Osteocyte (in vitro differentiated cells): ENCODE data around the gene RREB1. TPM values are rescaled to one million over a fixed set of nuclear protein-coding genes. Genes with fewer than 3 reads are reported as not detected.
A peak's percentile ranks its signal among the peaks of the same experiment; 100 is the strongest.

Source experiments
- DNase-seq: peaks from one replicate; pipeline ENCODE4 v3.0.0; 2021; ENCODE audit warnings: mixed read lengths; ENCODE audit not compliant: unreplicated experiment; ENCODE audit errors: extremely low spot score
- H3K27ac Mint-ChIP-seq: one replicate; pipeline ENCODE4 v1.8.0; 2021; ENCODE audit warnings: mild to moderate bottlenecking, mixed read lengths; ENCODE audit not compliant: unreplicated experiment
- H3K27me3 Mint-ChIP-seq: one replicate; pipeline ENCODE4 v1.8.0; 2021; ENCODE audit warnings: mixed read lengths; ENCODE audit not compliant: unreplicated experiment
- H3K36me3 Mint-ChIP-seq: one replicate; pipeline ENCODE4 v1.8.0; 2021; ENCODE audit warnings: mixed read lengths; ENCODE audit not compliant: unreplicated experiment
- H3K4me1 Mint-ChIP-seq: one replicate; pipeline ENCODE4 v1.8.0; 2021; ENCODE audit warnings: mixed read lengths; ENCODE audit not compliant: unreplicated experiment
- H3K4me3 Mint-ChIP-seq: one replicate; pipeline ENCODE4 v1.8.0; 2021; ENCODE audit warnings: mild to moderate bottlenecking, moderate library complexity, mixed read lengths; ENCODE audit not compliant: unreplicated experiment
- H3K9me3 Mint-ChIP-seq: one replicate; pipeline ENCODE4 v1.8.0; 2021; ENCODE audit warnings: mixed read lengths; ENCODE audit not compliant: unreplicated experiment
- CTCF ChIP-seq: fragments of 200-600 bp; sonication (generic); IDR thresholded peaks from 2 replicates; pipeline ENCODE4 v1.5.0; 2021; ENCODE audit warnings: antibody characterized with exemption, mild to moderate bottlenecking, moderate library complexity
- total RNA-seq: library from RNA; stranded (reverse); gene quantifications from 2 replicates; pipeline ENCODE4 v1.2.1, GENCODE V29; 2021

RREB1 gene
- total RNA-seq, 1 donor from 2014 or later = 29.9 TPM

GRCh38 chr6:7256785-7257184 is 149.0 kb downstream of the RREB1 start:
- DNase-seq = no peak
- H3K36me3 Mint-ChIP-seq = no peaks in the 10 kb centered on the region
- TF ChIP-seq CTCF = no peak
- H3K9me3 Mint-ChIP-seq = no peaks in the 10 kb centered on the region
- H3K4me3 Mint-ChIP-seq = no peak overlapping the region
- peaks cover 29% of the 10 kb centered on the region for H3K4me1 Mint-ChIP-seq
- H3K27ac Mint-ChIP-seq = no peak overlapping the region
- H3K27me3 Mint-ChIP-seq = no peaks in the 10 kb centered on the region

GRCh38 chr6:7257521-7258230 is 149.9 kb downstream of the RREB1 start:
- Mint-ChIP-seq H3K4me1 (peaks cover 29% of the 10 kb centered on the region), H3K27ac (no peak overlapping the region), H3K27me3 (no peaks in the 10 kb centered on the region), H3K4me3 (no peak overlapping the region), H3K9me3 (no peaks in the 10 kb centered on the region), H3K36me3 (no peaks in the 10 kb centered on the region)
- TF ChIP-seq CTCF = no peak
- DNase-seq = no peak

GRCh38 chr6:7258231-7258763 is 150.5 kb downstream of the RREB1 start:
- no peak overlapping the region for H3K4me3 Mint-ChIP-seq
- no peak for TF ChIP-seq CTCF

GRCh38 chr6:7260291-7261031 is 152.7 kb downstream of the RREB1 start:
- peak overlapping the region; percentile 76 for H3K27ac Mint-ChIP-seq
- DNase-seq = no peak
- no peaks in the 10 kb centered on the region for H3K9me3 Mint-ChIP-seq
- TF ChIP-seq CTCF = no peak
- no peaks in the 10 kb centered on the region for H3K27me3 Mint-ChIP-seq
- H3K36me3 Mint-ChIP-seq = no peaks in the 10 kb centered on the region
- H3K4me1 Mint-ChIP-seq = peaks cover 29% of the 10 kb centered on the region
- peak overlapping the region; percentile 88 for H3K4me3 Mint-ChIP-seq

More at GRCh38 chr6:7258231-7258763, 150.5 kb downstream of the RREB1 start:
- Mint-ChIP-seq H3K27ac (no peak overlapping the region), H3K9me3 (no peaks in the 10 kb centered on the region), H3K4me1 (peaks cover 29% of the 10 kb centered on the region), H3K36me3 (no peaks in the 10 kb centered on the region), H3K27me3 (no peaks in the 10 kb centered on the region)
- DNase-seq = no peak
